HCT116 (cell line): ENCODE results near the gene ADGRG1. TPM values are rescaled to one million over a fixed set of nuclear protein-coding genes. Genes with fewer than 3 reads are reported as not detected.

Experiments
- ATAC-seq: fragments of 200-7000 bp; cut with Tn5 transposase; 2 replicates; pipeline ENCODE4 v1.9.1; 2020; ENCODE audit warnings: mild to moderate bottlenecking, moderate library complexity
- BruUV-seq: library from RNA; stranded (reverse); fragments of 400-500 nt; replicated peaks from 2 replicates; lab custom pipeline; 2021; lab: Mats Ljungman, UMichigan
- CTCF ChIA-PET: fragments of 300-600 bp; sonication (Branson Sonifier 250); formaldehyde crosslinking; loops from one replicate; lab custom pipeline; 2021; ENCODE audit warnings: antibody characterized with exemption; lab: Charles Lee
- POLR2A ChIA-PET: fragments of 300-600, 350-600 bp; sonication (Branson Sonifier 250); formaldehyde crosslinking; loops from one replicate; lab custom pipeline; 2021; ENCODE audit warnings: antibody characterized with exemption; lab: Charles Lee
- RAD21 ChIA-PET, 2 experiments: fragments of 300-600 bp; sonication (Branson Sonifier 250); formaldehyde crosslinking; loops; one replicate each; lab custom pipeline; 2023; ENCODE audit warnings: low total read pairs in 2 of 2; ENCODE audit not compliant: uncharacterized antibody in 2 of 2, unreplicated experiment in 2 of 2, low non-redundant PET in 1 of 2; lab: Charles Lee
- DNase-seq: peaks from one replicate; pipeline ENCODE4 v3.0.0-alpha.2; 2010; ENCODE audit warnings: low read depth, low spot score
- H2AFZ ChIP-seq: fragments of 200-600 bp; shearing (Covaris generic), sonication (generic); 2 replicates; pipeline ENCODE4 v1.6.1; 2017; ENCODE audit warnings: low read depth, mixed run types, mixed read lengths, antibody characterized with exemption, low read length; ENCODE audit not compliant: poor library complexity, severe bottlenecking
- H3K27ac ChIP-seq: 2 replicates; pipeline ENCODE4 v1.5.1; 2012; ENCODE audit warnings: low read depth, low read length
- H3K27me3 ChIP-seq: fragments of 200-600 bp; sonication (generic); 2 replicates; pipeline ENCODE4 v1.6.1; 2016; ENCODE audit warnings: mixed run types, low read length, mixed read lengths; ENCODE audit not compliant: insufficient read depth
- H3K36me3 ChIP-seq, 2 experiments: fragments of 200-500 bp in 1 of 2; fragments of 200-600 bp in 1 of 2; sonication (Bioruptor generic) in 1 of 2; sonication (generic) in 1 of 2; 2 replicates each; pipeline versions ENCODE4 v1.5.1 to v1.6.1; 2014 to 2016; ENCODE audit warnings: low read length in 2 of 2, inconsistent platforms in 1 of 2, mixed read lengths in 1 of 2, mixed run types in 1 of 2; ENCODE audit not compliant: insufficient read depth in 2 of 2, control insufficient read depth in 1 of 2
- H3K4me1 ChIP-seq, 2 experiments: fragments of 200-600 bp in 1 of 2; sonication (generic) in 1 of 2; 2 replicates each; pipeline versions ENCODE4 v1.5.1 to v1.6.1; 2012 to 2017; ENCODE audit warnings: low read length in 2 of 2, inconsistent platforms in 1 of 2, mild to moderate bottlenecking in 1 of 2, mixed read lengths in 1 of 2, mixed run types in 1 of 2, moderate library complexity in 1 of 2; ENCODE audit not compliant: insufficient read depth in 2 of 2, control insufficient read depth in 1 of 2
- H3K4me2 ChIP-seq: fragments of 200-600 bp; sonication (generic); 2 replicates; pipeline ENCODE4 v1.6.1; 2017; ENCODE audit warnings: mixed run types, low read length, mixed read lengths
- H3K4me3 ChIP-seq, 2 experiments: fragments of 200-600 bp in 1 of 2; sonication (generic) in 1 of 2; replicated peaks in 1 of 2; 2 replicates each; pipeline ENCODE4 v1.5.1; 2011 to 2016; ENCODE audit warnings: low read length in 2 of 2, control low read depth in 1 of 2, low read depth in 1 of 2, mild to moderate bottlenecking in 1 of 2, mixed read lengths in 1 of 2, mixed run types in 1 of 2
- H3K79me2 ChIP-seq: fragments of 200-600 bp; sonication (generic); 2 replicates; pipeline ENCODE4 v1.6.1; 2017; ENCODE audit warnings: mild to moderate bottlenecking, mixed run types, low read length, moderate library complexity, mixed read lengths; ENCODE audit not compliant: insufficient read depth
- H3K9ac ChIP-seq: fragments of 200-600 bp; sonication (generic); 2 replicates; pipeline ENCODE4 v1.6.1; 2016; ENCODE audit warnings: low read length, mixed read lengths
- H3K9me2 ChIP-seq: fragments of 200-600 bp; sonication (generic), shearing (Covaris generic); 2 replicates; pipeline ENCODE4 v1.6.1; 2017; ENCODE audit warnings: mixed run types, mild to moderate bottlenecking, moderate library complexity; ENCODE audit not compliant: insufficient read depth
- H3K9me3 ChIP-seq, 2 experiments: fragments of 200-500 bp in 1 of 2; fragments of 200-600 bp in 1 of 2; sonication (Bioruptor generic) in 1 of 2; sonication (generic) in 1 of 2; 2 replicates each; pipeline ENCODE4 v1.6.1; 2014 to 2017; ENCODE audit warnings: low read length in 2 of 2, mixed read lengths in 2 of 2, inconsistent platforms in 1 of 2, low read depth in 1 of 2, mild to moderate bottlenecking in 1 of 2, mixed run types in 1 of 2, moderate library complexity in 1 of 2; ENCODE audit not compliant: control insufficient read depth in 1 of 2, insufficient read depth in 1 of 2
- H4K20me1 ChIP-seq: fragments of 200-600 bp; sonication (generic), shearing (Covaris generic); 2 replicates; pipeline ENCODE4 v1.6.1; 2017; ENCODE audit warnings: mixed run types, mild to moderate bottlenecking, moderate library complexity; ENCODE audit not compliant: insufficient read depth
- EGR1 ChIP-seq: IDR thresholded peaks from 2 replicates; pipeline ENCODE4 v1.6.1; 2012; ENCODE audit warnings: low read depth
- FOSL1 ChIP-seq: IDR thresholded peaks from 2 replicates; pipeline ENCODE4 v1.6.1; 2012; ENCODE audit warnings: low read depth
- POLR2AphosphoS5 ChIP-seq: IDR thresholded peaks from 2 replicates; pipeline ENCODE4 v1.6.1; 2011; ENCODE audit warnings: mild to moderate bottlenecking, low read depth, low read length, moderate library complexity
- ZNF274 ChIP-seq: fragments of 200-500 bp; sonication (Bioruptor generic); IDR thresholded peaks from 2 replicates; pipeline ENCODE4 v1.6.1; 2014; ENCODE audit warnings: mild to moderate bottlenecking, low read depth, low read length, inconsistent platforms
- intact Hi-C: fragments of 100-400 bp; cut with micrococcal nuclease; formaldehyde crosslinking; loops from 2 replicates; pipeline ENCODE4 v1.10.0; 2022
- total RNA-seq: library from RNA; stranded (reverse); gene quantifications from one replicate; pipeline ENCODE4 v1.2.1, GENCODE V29; 2021; ENCODE audit not compliant: unreplicated experiment
- TF ChIP-seq, protein P1 (sequence below), 3 experiments: fragments of 200-600 bp in 1 of 3; sonication (generic) in 1 of 3; IDR thresholded peaks in 2 of 3; conservative IDR thresholded peaks in 1 of 3; 2 replicates each; pipeline ENCODE4 v1.5.1; 2012 to 2017; ENCODE audit warnings: low read depth in 2 of 3, low read length in 2 of 3, antibody characterized with exemption in 1 of 3, borderline replicate concordance in 1 of 3, control low read depth in 1 of 3, mild to moderate bottlenecking in 1 of 3, mixed read lengths in 1 of 3, mixed run types in 1 of 3, moderate library complexity in 1 of 3; ENCODE audit not compliant: insufficient read depth in 1 of 3

Gene ADGRG1
- total RNA-seq, 1 experiment from 2014 or later, result 36.4 TPM

GRCh38 chr16:57627184-57627871 lies 1.1 kb upstream of the ADGRG1 start:
- H3K9me2 ChIP-seq, result no peaks in the 10 kb centered on the region
- no peaks in the 10 kb centered on the region for H3K36me3 ChIP-seq
- no TSS peak for BruUV-seq
- ChIA-PET POLR2A (no interaction called here), RAD21 (no interaction called here), CTCF (interaction anchor here (0.9 to 1.2 kb wide), 2 partner anchors 22 to 36 kb away, joined by 3 to 4 read pairs; no protein-coding TSS in a partner anchor)
- intact Hi-C loops, result no loop called here
- H3K4me3 ChIP-seq, result no peak overlapping the region
- peak overlapping the region; percentile 28; the same call in 1 of the 2 replicates for H3K9ac ChIP-seq
- no peaks in the 10 kb centered on the region for H3K79me2 ChIP-seq
- peak; percentile 24; the same call in 1 of the 2 replicates for ATAC-seq
- no peak overlapping the region for H2AFZ ChIP-seq
- no peak overlapping the region for H3K27ac ChIP-seq
- no peaks in the 10 kb centered on the region for H3K27me3 ChIP-seq
- H4K20me1 ChIP-seq, result no peaks in the 10 kb centered on the region
- DNase-seq, result no peak
- H3K4me1 ChIP-seq, result peaks cover 45 to 61% of the 10 kb centered on the region in 2 experiments
- H3K4me2 ChIP-seq, result peak overlapping the region; percentile 76
- no peaks in the 10 kb centered on the region for H3K9me3 ChIP-seq
- no peak for TF ChIP-seq POLR2AphosphoS5
- no peak for TF ChIP-seq FOSL1
- TF ChIP-seq, protein P1, sequence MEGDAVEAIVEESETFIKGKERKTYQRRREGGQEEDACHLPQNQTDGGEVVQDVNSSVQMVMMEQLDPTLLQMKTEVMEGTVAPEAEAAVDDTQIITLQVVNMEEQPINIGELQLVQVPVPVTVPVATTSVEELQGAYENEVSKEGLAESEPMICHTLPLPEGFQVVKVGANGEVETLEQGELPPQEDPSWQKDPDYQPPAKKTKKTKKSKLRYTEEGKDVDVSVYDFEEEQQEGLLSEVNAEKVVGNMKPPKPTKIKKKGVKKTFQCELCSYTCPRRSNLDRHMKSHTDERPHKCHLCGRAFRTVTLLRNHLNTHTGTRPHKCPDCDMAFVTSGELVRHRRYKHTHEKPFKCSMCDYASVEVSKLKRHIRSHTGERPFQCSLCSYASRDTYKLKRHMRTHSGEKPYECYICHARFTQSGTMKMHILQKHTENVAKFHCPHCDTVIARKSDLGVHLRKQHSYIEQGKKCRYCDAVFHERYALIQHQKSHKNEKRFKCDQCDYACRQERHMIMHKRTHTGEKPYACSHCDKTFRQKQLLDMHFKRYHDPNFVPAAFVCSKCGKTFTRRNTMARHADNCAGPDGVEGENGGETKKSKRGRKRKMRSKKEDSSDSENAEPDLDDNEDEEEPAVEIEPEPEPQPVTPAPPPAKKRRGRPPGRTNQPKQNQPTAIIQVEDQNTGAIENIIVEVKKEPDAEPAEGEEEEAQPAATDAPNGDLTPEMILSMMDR (IDR thresholded peaks at IDR 0.05 in 2 of 3, conservative IDR thresholded peaks at IDR 0.05 in 1 of 3; ENCODE audit: borderline replicate concordance in 1 of 3, insufficient read depth in 1 of 3, low read depth in 2 of 3, low read length in 2 of 3), result peak in 1 of 3 experiments; percentile 27; a peak in 2 of 6 replicates
- TF ChIP-seq ZNF274, result no peak
- TF ChIP-seq EGR1, result no peak
